NCI-H1694 treated with DMSO at 0.1 percent for 48 hours (cell line): Measurements from ENCODE around the gene ABCA10.
"Not testable (repeated sequence)": the region's sequence is repeated elsewhere in the genome, so short reads cannot be mapped to it uniquely, and the experiment has no call there.

ENCODE experiments used
- DNase-seq: peaks from one replicate; lab custom pipeline; 2025; lab: John Stamatoyannopoulos, UW

ABCA10 gene

DNA sequence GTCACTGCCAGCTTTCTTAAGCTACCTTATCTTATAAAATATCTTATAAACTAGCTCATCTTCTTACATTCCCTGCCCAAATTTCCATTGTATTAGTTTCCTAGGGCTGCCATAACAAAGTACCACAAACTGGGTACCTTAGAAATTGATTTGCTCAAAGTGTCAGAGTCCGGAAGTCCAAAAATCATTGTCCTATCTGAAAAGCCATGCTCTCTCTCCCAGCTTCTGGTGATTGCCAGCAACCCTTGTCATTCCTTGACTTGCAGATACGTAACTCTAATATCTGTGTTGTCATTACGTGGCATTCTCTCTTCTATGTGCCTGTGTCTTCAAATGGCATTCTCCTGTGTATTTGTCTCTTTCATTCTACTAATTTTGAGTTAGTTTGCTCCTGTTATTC is 2.3 kb upstream of the ABCA10 start:
- DNase-seq: no peak

DNA sequence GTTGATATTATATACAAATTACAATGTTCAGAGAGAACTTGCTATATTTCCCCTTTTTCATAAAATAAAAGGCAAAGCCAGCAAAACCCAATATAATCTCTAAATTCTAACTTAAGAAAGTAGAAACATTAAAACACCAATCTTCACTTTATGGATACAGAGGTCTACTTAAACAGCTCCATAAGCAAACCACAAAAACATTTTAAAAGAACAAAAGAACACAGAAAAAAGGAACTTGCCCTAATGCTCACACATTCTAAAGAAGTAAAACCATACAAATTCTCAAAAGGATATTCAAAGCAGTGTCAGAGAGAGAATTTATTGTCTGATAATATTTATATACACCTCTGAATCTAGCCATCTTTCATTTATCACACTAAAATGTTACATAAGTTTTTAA is 606 bp downstream of the ABCA10 start:
- no peak for DNase-seq

DNA sequence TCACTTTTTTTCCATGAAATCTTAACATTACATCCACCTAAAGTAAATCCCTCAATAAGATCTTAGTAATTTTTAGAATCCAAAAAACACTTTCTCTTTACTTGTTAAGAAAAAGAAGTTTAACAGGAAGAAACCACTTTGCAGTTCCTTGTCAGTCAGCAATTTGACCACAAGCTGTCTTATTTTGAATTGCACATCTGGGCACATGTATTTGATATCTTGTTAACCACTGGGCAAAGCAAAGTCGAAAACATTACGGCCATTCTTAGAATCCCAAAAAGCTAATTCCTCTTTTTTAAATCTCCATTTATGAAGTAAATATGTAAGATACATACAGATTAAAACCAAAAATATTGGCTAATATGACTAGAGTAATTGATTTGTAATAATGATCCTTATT is 1.1 kb downstream of the ABCA10 start:
- no peak for DNase-seq

DNA sequence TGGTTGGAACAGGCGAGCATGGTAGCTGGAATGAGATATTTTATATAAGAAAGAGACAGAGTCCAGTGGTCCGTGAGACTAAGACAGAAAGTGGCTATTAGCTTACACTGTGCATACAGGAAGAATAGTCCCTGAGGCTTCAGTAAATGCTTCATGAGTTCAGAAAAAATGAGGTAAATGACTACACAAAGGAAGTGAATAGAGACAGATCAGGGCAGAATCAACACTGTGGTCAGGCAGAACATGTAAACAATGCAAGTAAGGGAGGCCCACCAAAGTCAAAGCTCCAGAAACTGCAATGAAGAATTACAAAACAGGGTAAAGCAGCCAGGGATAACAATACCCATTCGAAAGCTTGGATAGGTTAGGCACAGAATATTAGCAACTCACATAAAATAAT is 4.8 kb downstream of the ABCA10 start:
- DNase-seq: no peak

DNA sequence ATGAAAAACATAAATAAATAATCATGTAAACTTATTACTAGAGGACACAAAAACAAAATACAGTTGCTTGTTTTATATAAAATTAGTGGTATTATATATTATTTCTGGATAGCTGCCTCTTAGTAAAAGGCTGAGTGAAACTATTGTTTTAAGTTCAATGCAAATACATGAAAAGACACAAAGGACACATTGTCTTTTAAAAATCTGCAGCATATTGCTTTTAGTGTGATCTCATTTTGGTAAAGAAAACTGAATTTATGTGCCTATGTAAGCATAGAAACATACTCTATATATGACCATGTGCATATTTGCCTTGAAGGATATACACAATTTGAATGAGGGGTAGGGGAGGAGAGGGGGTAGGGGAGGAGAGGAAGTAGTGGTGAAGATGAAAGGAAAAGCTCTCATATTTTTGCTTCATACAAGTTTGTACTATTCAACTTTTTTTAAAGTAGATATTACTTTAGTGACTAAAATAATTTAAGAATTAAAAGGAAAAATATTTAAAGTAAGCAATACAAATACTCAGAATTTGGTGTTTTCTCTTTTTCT is 5.8 kb downstream of the ABCA10 start:
- no peak for DNase-seq

DNA sequence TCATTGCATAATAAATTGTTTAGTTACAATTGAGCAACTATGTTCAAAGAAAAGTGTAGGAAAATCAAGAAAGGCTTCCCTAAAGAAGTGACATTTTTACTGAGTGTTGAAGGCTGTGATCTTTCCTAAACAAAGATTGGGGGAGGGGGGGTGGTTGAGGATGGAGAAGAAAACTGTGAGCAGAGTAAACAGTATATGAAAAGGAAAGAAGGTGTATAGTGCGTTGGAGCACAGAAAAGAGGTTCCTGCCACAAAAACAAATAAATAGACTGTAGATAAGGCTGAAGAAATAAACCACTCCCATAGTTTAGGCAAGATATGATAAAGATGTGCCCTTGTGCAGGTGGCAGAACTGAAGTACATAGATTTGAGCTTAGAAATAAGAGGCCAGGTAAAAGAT is 8.5 kb downstream of the ABCA10 start:
- no peak for DNase-seq

DNA sequence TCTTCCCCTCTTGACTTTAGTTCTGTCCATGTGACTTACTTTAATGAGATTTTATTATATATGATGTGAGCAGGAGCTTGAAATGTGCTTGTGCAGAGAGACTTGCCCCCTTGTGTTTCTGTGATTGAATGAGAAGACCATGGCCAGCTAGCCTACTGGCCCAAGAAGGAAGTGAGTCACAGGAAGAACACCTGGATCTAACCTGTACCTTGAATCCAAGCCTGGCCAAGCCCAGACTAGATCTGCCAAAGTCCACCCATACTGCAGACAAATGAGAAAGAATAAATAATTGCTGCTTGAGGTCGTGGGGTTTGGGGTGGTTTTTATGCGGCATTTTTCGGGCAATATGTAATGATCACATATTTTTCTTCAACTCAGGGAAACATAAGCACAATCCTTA is 9.6 kb downstream of the ABCA10 start:
- no peak for DNase-seq

DNA sequence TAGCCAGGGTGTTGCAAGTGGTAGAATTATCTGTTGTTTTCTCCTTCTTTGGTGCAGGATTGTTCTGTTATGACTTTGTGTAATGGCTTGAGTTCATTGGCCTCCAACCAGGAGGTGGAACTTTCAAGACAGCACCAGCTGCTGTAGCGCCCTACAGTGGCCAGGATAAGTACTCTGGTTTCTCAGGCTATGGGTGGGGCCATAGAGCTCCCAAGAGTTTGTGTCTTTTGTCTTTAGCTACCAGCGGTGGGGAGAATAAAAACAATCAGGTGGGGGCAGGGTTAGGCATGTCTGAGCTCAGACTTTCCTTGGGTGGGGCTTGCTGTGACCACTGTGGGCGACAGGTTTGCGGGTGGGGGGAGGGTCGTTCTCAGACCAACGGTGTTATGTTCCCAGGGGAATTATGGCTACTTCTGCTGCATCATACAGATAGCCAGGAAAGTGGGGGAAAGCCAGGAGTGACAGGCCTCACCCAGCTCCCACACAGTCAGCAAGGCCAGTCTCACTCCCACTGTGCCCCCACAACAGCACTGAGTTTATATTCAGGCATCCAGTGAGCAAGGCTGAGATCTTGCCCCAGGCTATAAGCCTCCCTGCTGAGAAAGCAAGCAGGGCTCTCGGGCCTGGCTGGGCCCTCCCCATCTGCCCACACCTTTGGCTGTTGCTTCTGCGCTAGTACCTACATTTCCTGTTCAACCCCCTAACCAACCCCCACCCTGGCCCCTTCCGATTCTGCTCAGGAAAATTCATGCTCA is 15.4 kb downstream of the ABCA10 start:
- no peak for DNase-seq

DNA sequence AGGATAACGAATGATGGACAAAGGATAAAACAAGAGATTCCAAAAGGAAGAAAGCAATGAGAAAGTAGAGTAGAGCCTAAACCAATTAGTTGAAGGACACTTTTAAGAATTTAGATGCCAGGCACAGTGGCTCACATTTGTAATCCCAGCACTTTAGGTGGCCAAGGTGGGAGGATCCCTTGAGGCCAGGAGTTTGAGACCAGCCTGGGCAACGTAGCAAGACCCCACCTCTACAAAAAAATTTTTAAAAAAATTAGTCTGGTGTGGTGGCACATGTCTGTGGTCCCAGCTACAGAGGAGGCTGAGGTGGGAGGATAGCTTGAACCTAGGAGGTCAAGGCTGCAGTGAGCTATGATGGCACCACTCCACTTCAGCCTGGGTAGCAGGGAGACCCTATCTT is 20.0 kb downstream of the ABCA10 start:
- DNase-seq: no peak

DNA sequence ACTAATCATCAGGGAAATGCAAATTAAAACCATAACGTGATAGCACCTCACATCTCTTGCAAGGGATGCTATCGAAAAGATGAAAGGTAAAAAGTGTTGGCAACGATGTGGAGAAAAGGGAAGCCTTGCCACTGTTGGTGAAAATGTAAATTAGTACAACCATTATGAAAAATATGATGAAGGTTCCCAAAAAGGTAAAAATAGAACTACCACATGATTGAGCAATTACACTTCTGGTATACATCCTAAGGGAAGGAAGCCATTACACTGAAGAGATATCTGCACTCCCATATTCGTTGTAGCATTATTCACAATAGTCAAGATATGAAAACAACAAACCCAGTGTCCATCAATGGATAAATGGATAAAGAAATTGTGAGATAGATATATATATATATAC is 21.5 kb downstream of the ABCA10 start:
- no peak for DNase-seq

DNA sequence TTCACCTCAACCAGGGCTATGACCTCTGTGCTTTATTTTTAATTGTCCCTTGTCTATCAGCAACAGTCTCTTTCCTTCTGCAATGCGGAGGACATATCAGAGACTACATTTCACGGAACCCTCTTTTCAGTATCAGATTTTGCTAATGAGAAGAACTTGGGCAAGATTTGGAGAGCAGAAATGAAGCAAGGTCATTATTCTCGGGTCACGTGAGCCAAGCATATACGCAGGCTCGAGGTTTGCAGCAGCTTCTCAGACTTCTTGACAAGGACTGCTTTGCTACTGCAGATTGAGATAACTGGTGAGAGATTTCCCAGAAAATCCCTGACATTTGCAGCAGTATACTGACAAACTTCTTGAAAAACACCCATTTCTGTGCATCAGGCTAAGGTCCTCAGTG is 30.4 kb downstream of the ABCA10 start:
- DNase-seq: no peak

DNA sequence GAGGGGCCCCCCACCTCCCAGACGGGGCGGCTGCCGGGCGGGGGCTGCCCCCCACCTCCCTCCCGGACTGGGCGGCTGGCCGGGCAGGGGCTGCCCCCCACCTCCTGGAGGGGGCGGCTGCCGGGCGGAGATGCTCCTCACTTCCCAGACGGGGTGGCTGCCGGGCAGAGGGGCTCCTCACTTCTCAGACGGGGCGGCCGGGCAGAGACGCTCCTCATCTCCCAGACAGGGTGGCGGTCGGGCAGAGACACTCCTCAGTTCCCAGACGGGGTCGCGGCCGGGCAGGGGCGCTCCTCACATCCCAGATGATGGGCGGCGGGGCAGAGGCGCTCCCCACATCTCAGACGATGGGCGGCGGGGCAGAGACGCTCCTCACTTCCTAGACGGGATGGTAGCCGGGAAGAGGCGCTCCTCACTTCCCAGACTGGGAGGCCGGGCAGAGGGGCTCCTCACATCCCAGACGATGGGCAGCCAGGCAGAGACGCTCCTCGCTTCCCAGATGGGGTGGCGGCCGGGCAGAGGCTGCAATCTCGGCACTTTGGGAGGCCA is 32.4 kb downstream of the ABCA10 start:
- not testable (repeated sequence) for DNase-seq

DNA sequence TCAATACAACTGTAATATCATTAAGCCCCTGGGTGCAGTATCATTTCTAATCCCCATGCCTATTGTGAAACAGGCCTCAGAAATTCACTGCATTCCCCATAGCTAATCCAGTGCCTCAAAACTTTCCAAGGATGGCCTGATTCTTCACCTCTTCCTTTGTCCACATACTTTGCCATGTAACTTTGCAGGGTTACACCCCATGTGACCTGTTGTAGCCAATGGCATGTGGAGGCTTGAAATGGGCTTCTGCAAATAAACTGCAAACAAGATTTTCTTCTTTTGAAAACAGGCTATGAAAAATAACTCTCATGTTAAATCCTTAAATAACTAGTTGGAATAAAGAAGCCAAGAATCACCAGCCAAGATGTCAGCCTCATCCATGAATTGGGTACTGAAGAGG is 35.9 kb downstream of the ABCA10 start:
- no peak for DNase-seq

DNA sequence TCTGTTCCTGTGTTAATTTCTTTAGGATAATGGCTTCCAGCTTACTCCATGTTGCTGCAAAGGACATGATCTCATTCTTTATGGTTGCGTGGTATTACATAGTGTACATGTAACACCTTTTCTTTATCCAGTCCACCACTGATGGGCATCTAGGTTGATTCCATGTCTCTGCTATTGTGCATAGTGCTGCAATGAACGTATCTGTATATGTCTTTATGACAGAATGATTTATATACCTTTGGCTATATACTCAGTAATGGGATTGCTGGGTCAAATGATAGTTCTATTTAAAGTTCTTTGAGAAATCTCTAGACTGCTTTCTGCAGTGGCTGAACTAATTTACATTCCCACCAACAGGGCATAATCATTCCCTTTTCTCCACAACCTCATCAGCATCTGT is 39.8 kb downstream of the ABCA10 start:
- no peak for DNase-seq

DNA sequence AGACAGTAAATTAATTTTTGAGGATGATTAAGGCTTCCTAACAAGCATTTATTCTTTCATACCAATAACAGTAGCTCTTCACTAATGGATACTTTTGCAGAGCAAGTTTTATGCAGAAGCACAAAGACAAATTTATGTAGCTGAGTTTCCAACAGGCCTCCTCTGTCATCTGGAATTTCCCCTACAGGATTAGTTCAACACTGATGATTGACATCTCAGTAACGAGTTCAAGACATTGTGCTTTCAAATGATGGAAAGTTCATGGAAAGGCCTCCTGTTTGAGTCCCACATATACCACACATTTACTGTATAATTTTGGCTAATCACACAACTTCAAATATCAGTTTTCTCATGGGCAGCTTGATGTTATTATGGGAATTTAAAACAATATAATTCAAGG is 40.6 kb downstream of the ABCA10 start:
- DNase-seq: no peak

DNA sequence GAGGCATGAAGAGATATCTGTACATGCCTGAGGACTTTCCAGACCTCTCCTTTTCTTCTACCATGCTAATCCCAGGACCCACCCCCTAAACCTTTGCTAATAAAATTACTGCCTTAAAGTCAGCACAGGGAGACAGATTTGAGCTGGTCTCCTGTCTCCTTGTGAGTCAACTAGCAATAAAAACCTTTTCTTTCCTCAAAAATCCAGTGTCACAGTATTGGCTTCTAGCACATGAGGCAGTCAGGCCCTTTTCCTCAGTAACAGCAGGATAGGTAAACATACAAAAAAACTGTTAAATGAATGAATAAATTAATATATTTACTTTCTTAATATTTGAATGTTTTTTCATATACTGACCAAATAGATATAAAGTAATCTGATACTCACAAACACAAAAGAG is 41.3 kb downstream of the ABCA10 start:
- DNase-seq: no peak

DNA sequence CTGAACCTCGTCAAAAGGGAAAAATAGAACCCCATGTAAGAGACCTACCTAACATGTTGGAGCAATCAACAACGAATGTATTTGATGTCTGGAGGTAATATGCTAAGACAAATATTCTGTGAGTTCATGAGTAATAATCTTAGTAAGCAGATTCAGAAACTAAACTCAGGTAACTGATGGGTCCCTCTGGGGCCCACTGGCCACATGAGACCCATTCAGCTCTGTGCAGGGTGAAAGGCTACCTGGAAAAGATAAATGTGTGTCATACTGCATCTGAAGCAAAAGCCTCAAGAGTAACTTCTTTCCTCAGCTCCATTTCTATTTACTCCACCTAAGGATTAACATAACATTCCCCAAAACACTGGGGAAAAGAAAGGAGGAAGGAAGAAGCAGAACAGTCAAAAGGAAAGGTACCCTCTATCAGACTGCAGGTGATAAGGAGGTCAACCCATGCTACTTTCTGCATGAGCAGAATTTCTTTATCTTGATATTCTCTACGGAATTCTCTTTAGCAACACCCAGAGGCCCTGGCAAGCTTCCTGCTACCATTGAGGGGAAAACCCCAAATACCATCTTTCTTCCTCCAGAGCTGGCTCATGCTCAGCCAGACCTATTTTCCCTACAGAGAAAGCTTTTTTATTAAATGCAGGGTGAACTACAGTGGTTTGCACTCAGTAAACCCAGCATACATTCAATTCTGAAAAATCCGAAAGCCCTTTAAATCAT is 49.2 kb downstream of the ABCA10 start:
- DNase-seq: no peak

DNA sequence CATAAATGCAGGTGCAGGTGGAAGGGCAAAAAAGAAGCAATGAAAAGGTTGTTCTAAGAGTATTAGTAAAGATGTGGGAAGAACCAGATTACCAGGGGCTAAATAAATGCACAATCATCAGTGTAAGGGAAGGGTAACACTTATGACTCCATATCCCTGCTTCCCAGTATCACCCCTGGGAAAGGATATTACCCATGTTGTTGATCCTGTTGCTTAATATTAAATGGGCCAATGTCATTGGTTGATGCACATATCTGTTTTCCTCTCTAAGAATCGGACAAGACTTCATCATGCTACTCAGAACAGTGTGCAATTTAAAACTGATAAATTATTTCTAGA is 52.2 kb downstream of the ABCA10 start:
- DNase-seq: no peak

DNA sequence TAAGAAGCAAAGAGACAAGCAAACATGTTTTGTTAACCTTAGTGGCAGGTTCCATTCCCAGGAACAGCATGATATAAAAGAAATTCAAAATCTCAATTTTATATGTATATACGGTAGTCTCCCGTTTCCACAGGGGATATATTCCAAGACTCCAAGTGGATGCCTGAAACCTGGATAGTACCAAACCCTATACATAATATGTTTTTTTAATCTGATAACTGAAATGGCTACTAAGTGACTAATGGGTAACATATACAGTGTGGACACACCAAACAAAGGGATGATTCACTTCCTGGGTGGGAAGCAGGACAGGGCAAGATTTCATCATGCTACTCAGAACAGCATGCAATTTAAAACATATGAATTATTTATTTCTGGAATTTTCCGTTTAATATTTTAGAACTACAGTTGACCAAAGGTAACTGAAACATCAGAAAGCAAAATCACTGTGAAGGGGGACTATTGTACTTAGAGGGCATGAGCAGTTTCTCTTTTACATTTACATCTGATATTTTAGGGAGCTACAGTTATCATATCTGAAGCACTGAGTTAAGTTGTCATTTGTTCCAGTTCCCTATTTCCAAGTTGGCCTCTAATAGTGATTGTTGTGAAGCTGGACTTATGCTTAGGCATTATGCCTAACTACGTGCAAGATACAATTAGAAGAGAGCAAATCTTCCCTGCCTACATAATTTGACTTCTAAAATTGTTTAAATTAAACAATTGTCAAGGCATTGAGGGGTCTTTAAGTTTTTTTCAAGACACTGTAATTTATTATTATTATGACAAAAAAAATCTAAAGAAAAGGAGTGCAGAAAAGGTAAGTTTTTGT is 52.8 kb downstream of the ABCA10 start:
- DNase-seq: no peak

DNA sequence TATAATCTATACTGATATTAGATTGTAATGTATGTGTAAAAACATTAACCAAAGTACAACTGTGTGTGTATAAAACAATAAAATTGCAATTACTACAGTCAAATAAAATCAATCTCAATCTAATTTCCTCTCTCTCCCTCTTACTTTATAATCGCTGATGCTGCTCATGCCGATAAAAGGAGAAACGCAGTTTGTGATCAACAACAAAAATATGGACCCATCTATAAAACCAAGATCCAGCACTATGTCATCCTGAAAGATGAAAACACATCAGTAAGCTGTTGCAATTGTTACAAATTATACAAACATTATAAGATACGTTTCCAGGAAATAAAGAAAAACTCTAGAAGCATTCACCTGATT is 53.4 kb downstream of the ABCA10 start:
- no peak for DNase-seq

DNA sequence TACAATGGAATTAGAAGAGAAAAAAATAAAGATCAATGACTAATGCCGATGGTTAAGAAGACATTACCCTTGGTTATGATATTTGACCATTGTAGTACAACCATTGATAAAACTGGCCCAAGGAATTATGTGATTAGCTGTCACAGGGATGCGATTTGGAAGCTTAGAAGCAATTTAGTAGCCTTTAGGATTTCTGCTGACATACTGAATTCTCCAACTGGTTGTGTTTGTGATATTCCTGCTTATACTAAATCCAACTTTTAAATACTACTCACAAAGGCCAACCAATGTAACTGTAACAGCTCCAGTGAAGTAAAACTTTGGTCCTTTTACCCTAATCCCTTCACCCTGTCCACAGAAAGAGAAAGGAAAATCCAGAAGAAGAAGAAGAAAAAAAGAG is 55.5 kb downstream of the ABCA10 start:
- no peak for DNase-seq

DNA sequence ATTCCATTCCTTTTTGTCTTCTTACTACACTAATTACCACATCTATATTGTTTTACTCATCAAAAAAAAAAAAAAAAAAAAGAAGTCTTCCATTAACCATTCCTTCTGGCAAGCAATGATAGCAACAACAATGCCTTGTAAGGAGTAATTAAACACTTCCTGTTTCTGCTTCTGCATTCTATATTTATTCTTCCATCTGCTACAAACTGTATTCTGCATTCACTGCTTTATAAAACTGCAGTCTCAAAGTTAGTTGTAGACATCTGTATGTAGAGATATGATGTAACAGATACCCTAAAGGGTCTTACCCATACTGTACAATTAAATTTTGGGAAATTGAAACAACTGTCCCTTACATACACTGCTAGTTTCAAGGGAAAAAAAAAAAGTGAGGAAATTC is 58.2 kb downstream of the ABCA10 start:
- DNase-seq: no peak

DNA sequence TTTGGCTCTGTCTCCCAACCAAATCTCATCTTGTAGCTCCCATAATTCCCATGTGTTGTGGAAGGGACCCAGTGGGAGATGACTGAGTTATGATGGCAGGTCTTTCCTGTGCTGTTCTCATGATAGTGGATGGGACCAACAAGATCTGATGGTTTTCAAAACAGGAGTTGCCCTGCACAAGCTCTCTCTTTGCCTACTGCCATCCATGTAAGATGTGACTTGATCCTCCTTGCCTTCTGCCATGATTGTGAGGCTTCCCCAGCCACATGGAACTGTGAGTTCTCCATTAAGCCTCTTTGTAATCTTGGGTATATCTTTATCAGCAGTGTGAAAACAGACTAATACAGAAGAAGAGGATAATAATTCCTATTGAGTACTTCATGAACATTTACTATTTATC is 60.0 kb downstream of the ABCA10 start:
- not testable (repeated sequence) for DNase-seq
